HepG2 (cell line): ENCODE data around the gene POC1B. TPM values are rescaled to one million over a fixed set of nuclear protein-coding genes. Genes with fewer than 3 reads are reported as not detected.

Experiments
- E2F2 ChIP-seq: sonication (generic); formaldehyde crosslinking; IDR thresholded peaks from 2 replicates; pipeline ENCODE4 v1.4.0; 2020; ENCODE audit warnings: missing genetic modification reagents, borderline replicate concordance
- EED ChIP-seq: sonication (generic); formaldehyde crosslinking; IDR thresholded peaks from 2 replicates; pipeline ENCODE4 v1.5.0; 2020; ENCODE audit warnings: mild to moderate bottlenecking, missing genetic modification reagents
- KLF11 ChIP-seq: IDR thresholded peaks from 2 replicates; pipeline ENCODE4 v1.6.1; 2016; ENCODE audit warnings: missing compliant biosample characterization
- KMT2B ChIP-seq: IDR thresholded peaks from 2 replicates; pipeline ENCODE4 v1.6.1; 2016; ENCODE audit warnings: missing genetic modification reagents, missing compliant biosample characterization
- MIER2 ChIP-seq: IDR thresholded peaks from 2 replicates; pipeline ENCODE4 v1.6.1; 2016; ENCODE audit warnings: missing biosample characterization, missing genetic modification reagents
- NCOA1 ChIP-seq: sonication (generic); formaldehyde crosslinking; IDR thresholded peaks from 2 replicates; pipeline ENCODE4 v1.9.0; 2021; ENCODE audit warnings: missing genetic modification reagents
- PBX2 ChIP-seq: IDR thresholded peaks from 2 replicates; pipeline ENCODE4 v1.6.1; 2016; ENCODE audit warnings: control low read depth
- PHF21A ChIP-seq: sonication (generic); formaldehyde crosslinking; IDR thresholded peaks from 2 replicates; pipeline ENCODE4 v1.5.0; 2020; ENCODE audit warnings: mild to moderate bottlenecking, missing genetic modification reagents
- POLR2AphosphoS2 ChIP-seq: IDR thresholded peaks from 2 replicates; pipeline ENCODE4 v1.6.1; 2011; ENCODE audit warnings: low read depth, low read length, improper control_type of control experiment
- RAD51 ChIP-seq: fragments of 450-650 bp; IDR thresholded peaks from 2 replicates; pipeline ENCODE4 v1.6.1; 2016; ENCODE audit warnings: borderline replicate concordance
- SMAD9 ChIP-seq: sonication (generic); formaldehyde crosslinking; IDR thresholded peaks from 2 replicates; pipeline ENCODE4 v1.5.1; 2020; ENCODE audit warnings: mild to moderate bottlenecking, missing genetic modification reagents
- SMARCC2 ChIP-seq: fragments of 450-650 bp; IDR thresholded peaks from 2 replicates; pipeline ENCODE4 v1.6.1; 2017; ENCODE audit warnings: antibody characterized with exemption, mild to moderate bottlenecking
- SRSF9 ChIP-seq: fragments of 200-400 bp; formaldehyde crosslinking; IDR thresholded peaks from 2 replicates; pipeline ENCODE4 v1.6.1; 2018; ENCODE audit warnings: borderline replicate concordance, mild to moderate bottlenecking, low read depth, low read length; ENCODE audit not compliant: insufficient read depth, poor library complexity, severe bottlenecking
- STAG1 ChIP-seq: sonication (generic); formaldehyde crosslinking; IDR thresholded peaks from 2 replicates; pipeline ENCODE4 v1.4.0; 2020; ENCODE audit warnings: missing genetic modification reagents
- TAF15 ChIP-seq: fragments of 200-400 bp; formaldehyde crosslinking; IDR thresholded peaks from one replicate; pipeline ENCODE4 v1.6.1; 2018; ENCODE audit warnings: mild to moderate bottlenecking, low read depth, low read length; ENCODE audit not compliant: poor library complexity, severe bottlenecking
- TBX3 ChIP-seq: fragments of 450-650 bp; IDR thresholded peaks from 2 replicates; pipeline ENCODE4 v1.6.1; 2017; ENCODE audit warnings: antibody characterized with exemption, mild to moderate bottlenecking, inconsistent platforms, borderline replicate concordance
- THAP7 ChIP-seq: sonication (generic); formaldehyde crosslinking; IDR thresholded peaks from 2 replicates; pipeline ENCODE4 v1.8.1; 2023; ENCODE audit warnings: mild to moderate bottlenecking, missing genetic modification reagents
- ZBTB2 ChIP-seq: sonication (generic); formaldehyde crosslinking; IDR thresholded peaks from 2 replicates; pipeline ENCODE4 v1.8.0; 2022; ENCODE audit warnings: low read depth, missing genetic modification reagents
- ZFP41 ChIP-seq: sonication (generic); formaldehyde crosslinking; IDR thresholded peaks from 2 replicates; pipeline ENCODE4 v1.4.0; 2020; ENCODE audit warnings: mild to moderate bottlenecking, missing genetic modification reagents, borderline replicate concordance
- ZNF101 ChIP-seq: sonication (generic); formaldehyde crosslinking; IDR thresholded peaks from 2 replicates; pipeline ENCODE4 v1.4.0; 2020; ENCODE audit warnings: mild to moderate bottlenecking, low read depth, missing genetic modification reagents, borderline replicate concordance
- ZNF260 ChIP-seq: sonication (generic); formaldehyde crosslinking; IDR thresholded peaks from 2 replicates; pipeline ENCODE4 v1.4.0; 2020; ENCODE audit warnings: missing genetic modification reagents, low read depth, mild to moderate bottlenecking, borderline replicate concordance
- ZNF263 ChIP-seq: sonication (generic); formaldehyde crosslinking; IDR thresholded peaks from 2 replicates; pipeline ENCODE4 v1.4.0; 2020; ENCODE audit warnings: missing genetic modification reagents
- ZNF431 ChIP-seq: sonication (generic); formaldehyde crosslinking; IDR thresholded peaks from 2 replicates; pipeline ENCODE4 v1.9.0; 2022; ENCODE audit warnings: missing genetic modification reagents, low read depth, mild to moderate bottlenecking, borderline replicate concordance
- ZNF44 ChIP-seq: sonication (generic); formaldehyde crosslinking; IDR thresholded peaks from 2 replicates; pipeline ENCODE4 v1.5.1; 2020; ENCODE audit warnings: mild to moderate bottlenecking, missing genetic modification reagents
- ZNF570 ChIP-seq: sonication (generic); formaldehyde crosslinking; IDR thresholded peaks from 2 replicates; pipeline ENCODE4 v1.4.0; 2020; ENCODE audit warnings: mild to moderate bottlenecking, missing genetic modification reagents, borderline replicate concordance
- ZNF598 ChIP-seq: sonication (generic); formaldehyde crosslinking; IDR thresholded peaks from 2 replicates; pipeline ENCODE4 v1.5.1; 2020; ENCODE audit warnings: mild to moderate bottlenecking, missing genetic modification reagents, borderline replicate concordance
- ZNF672 ChIP-seq: sonication (generic); formaldehyde crosslinking; IDR thresholded peaks from 2 replicates; pipeline ENCODE4 v1.8.1; 2022; ENCODE audit warnings: missing genetic modification reagents
- ZNF780A ChIP-seq: sonication (generic); formaldehyde crosslinking; IDR thresholded peaks from 2 replicates; pipeline ENCODE4 v1.8.0; 2022; ENCODE audit warnings: mild to moderate bottlenecking, missing genetic modification reagents, moderate library complexity
- ZSCAN9 ChIP-seq: IDR thresholded peaks from 2 replicates; pipeline ENCODE4 v1.6.1; 2016; ENCODE audit warnings: borderline replicate concordance
- polyA plus RNA-seq, 8 experiments: library from polyadenylated mRNA; depleted of rRNA in 3 of 8; stranded (reverse) in 7 of 8; unstranded in 1 of 8; fragments of >200 nt; fragmentation: Illumina TruSeq in 4 of 8; extraction: Trizol in 4 of 8; gene quantifications; 2 replicates each; pipeline versions ENCODE4 v1.2.1 to v1.2.3, GENCODE V29; 2011 to 2016; ENCODE audit warnings: low read depth in 4 of 8, missing spikeins in 1 of 8, mixed read lengths in 1 of 8; ENCODE audit not compliant: insufficient read depth in 1 of 8
- total RNA-seq, 5 experiments: library from RNA; depleted of rRNA; stranded (reverse); fragments of >200 nt; fragmentation: Illumina TruSeq; extraction: Trizol; gene quantifications; 2 replicates each; pipeline ENCODE4 v1.2.3, GENCODE V29; 2016; ENCODE audit warnings: low read depth in 1 of 5

POC1B gene
- total and polyA plus RNA-seq, 2 of the 13 experiments (the other 11 are each of a cell fraction or from before 2014, with no cell fraction given): 9.3 to 11.0 TPM

- TF ChIP-seq E2F2 (CRISPR knock-in tag): no peak
- TF ChIP-seq KLF11 (CRISPR knock-in tag): no peak
- TF ChIP-seq ZNF263 (CRISPR knock-in tag): no peak
- TF ChIP-seq ZBTB2: no peak
- TF ChIP-seq ZFP41 (CRISPR knock-in tag): no peak
- no peak for TF ChIP-seq MIER2 (CRISPR knock-in tag)
- peak; percentile 86 for TF ChIP-seq PBX2 (CRISPR knock-in tag)
- TF ChIP-seq ZNF431 (CRISPR knock-in tag): no peak
- no peak for TF ChIP-seq STAG1 (CRISPR knock-in tag)
- no peak for TF ChIP-seq SMAD9 (CRISPR knock-in tag)
- TF ChIP-seq ZNF598 (CRISPR knock-in tag): no peak
- TF ChIP-seq ZNF672: no peak
- no peak for TF ChIP-seq TBX3
- TF ChIP-seq ZNF570 (CRISPR knock-in tag): no peak
- TF ChIP-seq ZNF260 (CRISPR knock-in tag): no peak
- no peak for TF ChIP-seq ZNF101 (CRISPR knock-in tag)
- no peak for TF ChIP-seq NCOA1 (CRISPR knock-in tag)
- no peak for TF ChIP-seq THAP7 (CRISPR knock-in tag)
- no peak for TF ChIP-seq EED (CRISPR knock-in tag)
- no peak for TF ChIP-seq TAF15
- TF ChIP-seq KMT2B: no peak
- no peak for TF ChIP-seq SRSF9
- TF ChIP-seq ZNF780A (CRISPR knock-in tag): no peak
- TF ChIP-seq PHF21A (CRISPR knock-in tag): peak; percentile 62
- TF ChIP-seq ZNF44 (CRISPR knock-in tag): no peak
- no peak for TF ChIP-seq RAD51
- TF ChIP-seq POLR2AphosphoS2: no peak
- no peak for TF ChIP-seq ZSCAN9 (CRISPR knock-in tag)
- TF ChIP-seq SMARCC2: no peak
Measured at GRCh38 chr12:89379148-89379838, 146.6 kb downstream of the POC1B start (continued).
